ENCODE results near the gene NPTXR. TPM values are rescaled to one million over a fixed set of nuclear protein-coding genes. Genes with fewer than 3 reads are reported as not detected.

The NPTXR gene
- total RNA-seq, 2 donors from 2014 or later: 2.1 to 2.5 TPM

DNA sequence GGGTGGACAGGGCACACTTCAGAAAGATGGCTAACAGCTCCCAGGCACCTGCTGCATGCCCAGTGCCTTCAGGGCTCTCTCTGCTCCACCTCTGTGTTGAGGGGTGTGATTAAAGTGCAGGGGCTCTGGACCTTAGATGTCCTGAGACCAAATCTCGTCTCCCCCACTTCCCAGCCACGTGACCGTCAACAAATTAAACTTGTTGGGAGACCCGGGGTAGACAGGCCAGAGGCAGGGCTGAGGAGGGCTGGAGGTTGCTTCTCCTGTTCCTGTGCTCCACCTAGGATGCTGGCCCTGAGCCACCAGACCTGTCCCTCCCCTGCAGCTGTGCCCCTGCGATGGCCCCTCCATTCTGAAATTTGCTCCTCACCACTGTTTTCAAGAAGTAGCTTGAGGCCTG is 17.0 kb downstream of the NPTXR start:
- Histone ChIP-seq H3K9ac (ENCODE audit: extremely low read depth, low read length, poor library complexity, severe bottlenecking) (no peak overlapping the region), H3K36me3 (ENCODE audit: control insufficient read depth, insufficient read depth, low read length) (no peaks in the 10 kb centered on the region), H3K9me3 (ENCODE audit: control insufficient read depth, low read length) (no peaks in the 10 kb centered on the region), H3K4me1 (ENCODE audit: control insufficient read depth, insufficient read depth, low read length) (no peaks in the 10 kb centered on the region), H3K27me3 (ENCODE audit: control insufficient read depth, insufficient read depth, low read length, poor library complexity, severe bottlenecking) (no peaks in the 10 kb centered on the region), H3K4me3 (ENCODE audit: low read length) (no peak overlapping the region), H3K27ac (ENCODE audit: low read depth, low read length) (no peak overlapping the region)
- DNase-seq: no peak
- TF ChIP-seq, protein P1, sequence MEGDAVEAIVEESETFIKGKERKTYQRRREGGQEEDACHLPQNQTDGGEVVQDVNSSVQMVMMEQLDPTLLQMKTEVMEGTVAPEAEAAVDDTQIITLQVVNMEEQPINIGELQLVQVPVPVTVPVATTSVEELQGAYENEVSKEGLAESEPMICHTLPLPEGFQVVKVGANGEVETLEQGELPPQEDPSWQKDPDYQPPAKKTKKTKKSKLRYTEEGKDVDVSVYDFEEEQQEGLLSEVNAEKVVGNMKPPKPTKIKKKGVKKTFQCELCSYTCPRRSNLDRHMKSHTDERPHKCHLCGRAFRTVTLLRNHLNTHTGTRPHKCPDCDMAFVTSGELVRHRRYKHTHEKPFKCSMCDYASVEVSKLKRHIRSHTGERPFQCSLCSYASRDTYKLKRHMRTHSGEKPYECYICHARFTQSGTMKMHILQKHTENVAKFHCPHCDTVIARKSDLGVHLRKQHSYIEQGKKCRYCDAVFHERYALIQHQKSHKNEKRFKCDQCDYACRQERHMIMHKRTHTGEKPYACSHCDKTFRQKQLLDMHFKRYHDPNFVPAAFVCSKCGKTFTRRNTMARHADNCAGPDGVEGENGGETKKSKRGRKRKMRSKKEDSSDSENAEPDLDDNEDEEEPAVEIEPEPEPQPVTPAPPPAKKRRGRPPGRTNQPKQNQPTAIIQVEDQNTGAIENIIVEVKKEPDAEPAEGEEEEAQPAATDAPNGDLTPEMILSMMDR (conservative IDR thresholded peaks at IDR 0.05): no peak
- Mint-ChIP-seq H3K4me3 (no peak overlapping the region), H3K27ac (no peak overlapping the region), H3K4me1 (no peaks in the 10 kb centered on the region), H3K9me3 (no peaks in the 10 kb centered on the region), H3K36me3 (ENCODE audit: low read depth) (no peaks in the 10 kb centered on the region), H3K27me3 (ENCODE audit: insufficient read depth) (peaks cover 3% of the 10 kb centered on the region)
- 69 to 92% methylated on average over 2 to 5 of the region's 5 CpGs for WGBS, 2 experiments (ENCODE audit: insufficient coverage in 1 of 2, insufficient read length in 1 of 2)

DNA sequence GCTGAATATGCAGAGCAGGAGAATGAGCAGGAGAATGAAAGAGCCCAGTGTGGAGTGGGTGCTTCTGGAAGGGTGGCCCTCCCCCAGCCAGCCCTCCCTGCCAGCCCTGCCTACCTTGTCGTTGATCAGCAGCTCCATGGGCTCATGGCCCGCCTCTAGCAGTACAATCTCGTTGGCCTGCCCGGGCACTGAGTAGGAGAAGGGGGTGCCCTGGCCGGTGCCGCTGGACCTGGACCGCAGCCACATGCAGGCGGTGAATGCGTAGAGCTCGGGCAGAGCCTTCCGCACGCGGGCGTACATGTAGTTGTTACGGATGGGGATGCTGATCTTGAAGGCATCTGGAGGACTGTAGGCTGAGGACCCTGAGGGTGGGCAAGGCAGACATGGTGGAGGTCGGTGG is 17.4 kb downstream of the NPTXR start:
- Histone ChIP-seq H3K4me3 (ENCODE audit: low read length) (no peak overlapping the region), H3K4me1 (ENCODE audit: control insufficient read depth, insufficient read depth, low read length) (no peaks in the 10 kb centered on the region), H3K9me3 (ENCODE audit: control insufficient read depth, low read length) (no peaks in the 10 kb centered on the region), H3K36me3 (ENCODE audit: control insufficient read depth, insufficient read depth, low read length) (no peaks in the 10 kb centered on the region), H3K27me3 (ENCODE audit: control insufficient read depth, insufficient read depth, low read length, poor library complexity, severe bottlenecking) (no peaks in the 10 kb centered on the region), H3K27ac (ENCODE audit: low read depth, low read length) (no peak overlapping the region), H3K9ac (ENCODE audit: extremely low read depth, low read length, poor library complexity, severe bottlenecking) (no peak overlapping the region)
- TF ChIP-seq, protein P1 (conservative IDR thresholded peaks at IDR 0.05): no peak
- no peaks in the 10 kb centered on the region for H3K36me3 Mint-ChIP-seq (ENCODE audit: low read depth)
- H3K9me3 Mint-ChIP-seq: no peaks in the 10 kb centered on the region
- 87 to 89% methylated on average over 14 to 16 of the region's 16 CpGs for WGBS, 2 experiments (ENCODE audit: insufficient coverage in 1 of 2, insufficient read length in 1 of 2)
- H3K27me3 Mint-ChIP-seq (ENCODE audit: insufficient read depth): peaks cover 3% of the 10 kb centered on the region
- H3K4me1 Mint-ChIP-seq: no peaks in the 10 kb centered on the region
- H3K27ac Mint-ChIP-seq: no peak overlapping the region
- no peak overlapping the region for H3K4me3 Mint-ChIP-seq
- no peak for DNase-seq

DNA sequence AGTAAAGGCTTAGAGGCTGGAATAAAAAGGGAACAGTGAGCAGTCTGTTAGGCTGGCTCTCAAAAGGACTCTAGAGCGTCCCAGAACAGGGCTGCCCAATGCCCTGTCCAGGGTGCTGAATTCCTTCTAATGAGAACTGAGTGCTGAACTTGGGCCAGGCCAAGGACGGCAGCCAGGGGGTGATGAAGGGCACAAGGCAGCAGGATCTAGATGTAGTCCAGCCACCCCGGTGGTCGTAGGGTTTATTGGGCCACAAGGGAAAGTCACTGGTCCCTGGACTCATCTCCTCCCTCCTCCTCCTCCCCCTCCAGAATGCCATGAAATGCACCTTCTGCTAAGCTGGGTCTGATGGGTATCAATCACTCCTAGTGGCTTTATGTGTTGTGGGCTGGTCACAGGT is 19.2 kb downstream of the NPTXR start:
- no peaks in the 10 kb centered on the region for H3K36me3 ChIP-seq (ENCODE audit: control insufficient read depth, insufficient read depth, low read length)
- no peaks in the 10 kb centered on the region for H3K9me3 Mint-ChIP-seq
- H3K9me3 ChIP-seq (ENCODE audit: control insufficient read depth, low read length): no peaks in the 10 kb centered on the region
- no peaks in the 10 kb centered on the region for H3K4me1 ChIP-seq (ENCODE audit: control insufficient read depth, insufficient read depth, low read length)
- 13 to 22% methylated on average over 1 to 4 of the region's 4 CpGs for WGBS, 2 experiments (ENCODE audit: insufficient coverage in 1 of 2, insufficient read length in 1 of 2)
- H3K27me3 Mint-ChIP-seq (ENCODE audit: insufficient read depth): peaks cover 8% of the 10 kb centered on the region
- no peak overlapping the region for H3K9ac ChIP-seq (ENCODE audit: extremely low read depth, low read length, poor library complexity, severe bottlenecking)
- H3K4me3 Mint-ChIP-seq: no peak overlapping the region
- H3K27ac ChIP-seq (ENCODE audit: low read depth, low read length): no peak overlapping the region
- H3K36me3 Mint-ChIP-seq (ENCODE audit: low read depth): no peaks in the 10 kb centered on the region
- no peaks in the 10 kb centered on the region for H3K4me1 Mint-ChIP-seq
- DNase-seq: peak; percentile 96
- peaks cover 3% of the 10 kb centered on the region for H3K27me3 ChIP-seq (ENCODE audit: control insufficient read depth, insufficient read depth, low read length, poor library complexity, severe bottlenecking)
- TF ChIP-seq, protein P1 (conservative IDR thresholded peaks at IDR 0.05): peak; percentile 87
- no peak overlapping the region for H3K27ac Mint-ChIP-seq
- H3K4me3 ChIP-seq (ENCODE audit: low read length): no peak overlapping the region

Data from endodermal cell (in vitro differentiated cells).